B cell (primary cell): ENCODE data around the gene KMT2C. TPM values are rescaled to one million over a fixed set of nuclear protein-coding genes. Genes with fewer than 3 reads are reported as not detected.
"Not testable (repeated sequence)": the region's sequence is repeated elsewhere in the genome, so short reads cannot be mapped to it uniquely, and the experiment has no call there.

Experiments
- ATAC-seq: fragments of 200-7000 bp; cut with Tn5 transposase; one replicate; pipeline ENCODE4 v1.10.0; 2021; ENCODE audit warnings: low read depth, mild to moderate bottlenecking, moderate number of reproducible peaks, moderate library complexity
- CTCF ChIA-PET: fragments of 350-600 bp; sonication (Branson Sonifier 250); formaldehyde crosslinking; loops from one replicate; lab custom pipeline; 2021; ENCODE audit warnings: antibody characterized with exemption, inconsistent platforms; lab: Charles Lee
- POLR2A ChIA-PET: fragments of 350-600 bp; sonication (Branson Sonifier 250); formaldehyde crosslinking; loops from one replicate; lab custom pipeline; 2021; ENCODE audit warnings: antibody characterized with exemption; lab: Charles Lee
- DNase-seq: peaks from one replicate; pipeline ENCODE4 v3.0.0; 2013
- H2AFZ ChIP-seq: 2 replicates; pipeline ENCODE4 v1.6.1; 2012; ENCODE audit warnings: mild to moderate bottlenecking, low read depth, low read length; ENCODE audit not compliant: insufficient read depth, poor library complexity, severe bottlenecking
- H3K27ac ChIP-seq, 2 donors: 1 replicate in 1 of 2; 2 replicates in 1 of 2; pipeline ENCODE4 v1.5.1; 2012 to 2013; ENCODE audit warnings: low read length in 2 of 2, mild to moderate bottlenecking in 2 of 2, moderate library complexity in 1 of 2
- H3K27me3 ChIP-seq, 4 experiments: fragments of 200-600 bp in 1 of 4; sonication (generic) in 1 of 4; replicated peaks in 1 of 4; 1 replicate in 2 of 4; 2 replicates in 2 of 4; pipeline versions ENCODE4 v1.6.1 to v1.7.0; 2013 to 2016; ENCODE audit warnings: low read length in 3 of 4, mild to moderate bottlenecking in 2 of 4, mixed read lengths in 1 of 4, moderate library complexity in 1 of 4; ENCODE audit not compliant: insufficient read depth in 4 of 4, control insufficient read depth in 3 of 4; ENCODE audit errors: control extremely low read depth in 1 of 4
- H3K36me3 ChIP-seq, 2 experiments: replicated peaks in 1 of 2; 1 replicate in 1 of 2; 2 replicates in 1 of 2; pipeline versions ENCODE4 v1.6.1 to v1.7.1; 2013; ENCODE audit warnings: low read length in 1 of 2; ENCODE audit not compliant: insufficient read depth in 2 of 2, control insufficient read depth in 1 of 2; ENCODE audit errors: control extremely low read depth in 1 of 2, extremely low read depth in 1 of 2
- H3K4me1 ChIP-seq, 2 donors: fragments of 200-600 bp in 1 of 2; sonication (generic) in 1 of 2; 1 replicate in 1 of 2; 2 replicates in 1 of 2; pipeline versions ENCODE4 v1.5.1 to v1.6.1; 2013 to 2017; ENCODE audit warnings: low read length in 2 of 2; ENCODE audit not compliant: control insufficient read depth in 2 of 2, insufficient read depth in 2 of 2
- H3K4me2 ChIP-seq: replicated peaks from 2 replicates; pipeline ENCODE3; 2012; ENCODE audit warnings: mild to moderate bottlenecking, low read depth, low read length; ENCODE audit not compliant: poor library complexity, severe bottlenecking
- H3K4me3 ChIP-seq, 5 experiments: fragments of 200-600 bp in 1 of 5; sonication (generic) in 1 of 5; 1 replicate in 3 of 5; 2 replicates in 2 of 5; pipeline versions ENCODE4 v1.5.1 to v1.7.0; 2011 to 2016; ENCODE audit warnings: low read length in 4 of 5, mild to moderate bottlenecking in 4 of 5, low read depth in 2 of 5, control low read depth in 1 of 5, moderate library complexity in 1 of 5; ENCODE audit not compliant: insufficient read depth in 1 of 5; ENCODE audit errors: control extremely low read depth in 1 of 5, extremely low read depth in 1 of 5
- H3K79me2 ChIP-seq: fragments of 200-600 bp; sonication (generic); one replicate; pipeline ENCODE4 v1.6.0; 2016; ENCODE audit warnings: low read length; ENCODE audit not compliant: control insufficient read depth, insufficient read depth
- H3K9ac ChIP-seq: fragments of 200-600 bp; sonication (generic); 2 replicates; pipeline ENCODE4 v1.6.1; 2017; ENCODE audit warnings: mild to moderate bottlenecking, low read length, moderate library complexity
- H3K9me3 ChIP-seq, 3 donors: one replicate each; pipeline versions ENCODE4 v1.6.1 to v1.7.1; 2013; ENCODE audit warnings: low read length in 2 of 3; ENCODE audit not compliant: control insufficient read depth in 2 of 3, insufficient read depth in 1 of 3; ENCODE audit errors: control extremely low read depth in 1 of 3
- H4K20me1 ChIP-seq: 2 replicates; pipeline ENCODE4 v1.6.0; 2012; ENCODE audit warnings: mild to moderate bottlenecking, low read length; ENCODE audit not compliant: insufficient read depth, control insufficient read depth, poor library complexity, severe bottlenecking
- H3K27ac Mint-ChIP-seq: one replicate; pipeline ENCODE4 v1.8.0; 2021; ENCODE audit warnings: mixed read lengths
- H3K27me3 Mint-ChIP-seq: one replicate; pipeline ENCODE4 v1.8.0; 2021; ENCODE audit warnings: mixed read lengths
- H3K4me1 Mint-ChIP-seq: one replicate; pipeline ENCODE4 v1.8.0; 2021; ENCODE audit warnings: mixed read lengths
- H3K4me3 Mint-ChIP-seq: one replicate; pipeline ENCODE4 v1.8.0; 2021; ENCODE audit warnings: mixed read lengths
- H3K9me3 Mint-ChIP-seq: one replicate; pipeline ENCODE4 v1.8.0; 2022; ENCODE audit warnings: mixed read lengths; ENCODE audit not compliant: insufficient read depth
- EZH2 ChIP-seq: IDR thresholded peaks from 2 replicates; pipeline ENCODE4 v1.6.1; 2012; ENCODE audit warnings: borderline replicate concordance, low read depth, mild to moderate bottlenecking, moderate library complexity, low read length; ENCODE audit not compliant: insufficient read depth, poor library complexity, severe bottlenecking
- WGBS: methylation state at CpG from one replicate; pipeline ENCODE4 v1.1.5; 2013; ENCODE audit warnings: missing lambda C conversion rate; ENCODE audit not compliant: insufficient coverage; 5-methylcytosine and 5-hydroxymethylcytosine counted together
- intact Hi-C: fragments of 100-400 bp; cut with micrococcal nuclease; formaldehyde crosslinking; loops from one replicate; pipeline ENCODE4 v1.10.0; 2022
- polyA plus RNA-seq: library from polyadenylated mRNA; depleted of rRNA; stranded (reverse); fragments of >200 nt; gene quantifications from 2 replicates; pipeline ENCODE4 v1.2.3, GENCODE V29; 2012
- total RNA-seq, 2 donors: library from RNA; stranded (reverse); fragments of 120-200 nt in 1 of 2; gene quantifications; 1 replicate in 1 of 2; 2 replicates in 1 of 2; pipeline versions ENCODE4 v1.2.3 to v1.2.4, GENCODE V29; 2013 to 2022
- TF ChIP-seq, protein P1 (sequence below): fragments of 200-600 bp; IDR thresholded peaks from one replicate; pipeline ENCODE4 v1.8.0; 2022; ENCODE audit warnings: antibody characterized with exemption, mild to moderate bottlenecking

The KMT2C gene
- total and polyA plus RNA-seq, 2 donors (not counting 1 experiment from before 2014, with no cell fraction given): 14.9 to 171 TPM

DNA sequence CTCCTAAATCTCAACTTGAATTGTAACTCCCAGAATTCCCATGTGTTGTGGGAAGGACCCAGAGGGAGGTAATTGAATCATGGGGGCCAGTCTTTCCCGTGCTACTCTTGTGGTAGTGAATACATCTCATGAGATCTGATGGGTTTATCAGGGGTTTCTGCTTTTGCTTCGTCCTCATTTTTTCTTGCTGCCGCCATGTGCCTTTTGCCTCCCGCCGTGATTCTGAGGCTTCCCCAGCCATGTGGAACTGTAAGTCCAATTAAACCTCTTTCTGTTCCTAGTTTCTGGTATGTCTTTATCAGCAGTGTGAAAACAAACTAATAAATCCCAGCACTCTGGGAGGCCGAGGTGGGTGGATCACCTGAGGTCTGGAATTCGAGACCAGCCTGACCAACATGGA is 33.8 kb upstream of the KMT2C start:
- H3K4me3 Mint-ChIP-seq, H3K4me3 ChIP-seq, H3K27ac ChIP-seq, CTCF ChIA-PET, H3K27ac Mint-ChIP-seq, H4K20me1 ChIP-seq, H3K9ac ChIP-seq, POLR2A ChIA-PET, H3K9me3 Mint-ChIP-seq, H3K27me3 Mint-ChIP-seq, H3K36me3 ChIP-seq, H3K4me1 ChIP-seq, H3K79me2 ChIP-seq, ATAC-seq, DNase-seq, H3K27me3 ChIP-seq, H2AFZ ChIP-seq, H3K4me1 Mint-ChIP-seq, H3K4me2 ChIP-seq: not testable (repeated sequence)
- intact Hi-C loops: loop anchor here (10.0 kb wide), 1 partner anchor 595 kb away; the partner anchor contains the start of gene PRKAG2
- 93% methylated on average over 3 of the region's 7 CpGs for whole genome bisulfite sequencing
- peaks cover 0 to 17% (median 3%) of the 10 kb centered on the region in 3 donors for H3K9me3 ChIP-seq

DNA sequence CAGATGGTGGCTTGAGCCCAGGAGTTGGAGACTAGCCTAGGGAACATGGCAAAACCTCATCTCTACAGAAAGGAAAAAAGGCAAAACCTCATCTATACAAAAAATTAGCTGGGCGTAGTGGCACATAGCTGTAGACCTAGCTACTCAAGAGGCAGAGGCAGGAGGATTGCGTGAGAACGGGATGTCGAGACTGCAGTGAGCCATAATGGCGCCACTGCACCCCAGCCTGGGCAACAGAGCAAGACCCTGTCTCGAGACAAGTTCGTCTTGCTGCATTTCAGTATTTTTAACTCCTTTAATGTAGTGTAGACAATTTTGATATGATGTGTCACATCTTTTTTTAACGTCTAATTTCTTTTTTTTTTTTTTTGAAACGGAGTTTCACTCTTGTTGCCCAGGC is 31.4 kb upstream of the KMT2C start:
- Histone ChIP-seq H2AFZ (no peak overlapping the region), H3K4me3 (no peak overlapping the region), H4K20me1 (no peaks in the 10 kb centered on the region), H3K27me3 (no peaks in the 10 kb centered on the region), H3K4me1 (peaks cover 9% of the 10 kb centered on the region in 2 donors), H3K9me3 (peaks cover 0 to 15% (median 3%) of the 10 kb centered on the region in 3 donors), H3K4me2 (no peak overlapping the region), H3K36me3 (no peaks in the 10 kb centered on the region), H3K27ac (no peak overlapping the region), H3K79me2 (no peaks in the 10 kb centered on the region), H3K9ac (no peak overlapping the region)
- no peak for ATAC-seq
- DNase-seq: no peak
- Mint-ChIP-seq H3K4me1 (peaks cover 8% of the 10 kb centered on the region), H3K4me3 (no peak overlapping the region), H3K27ac (no peak overlapping the region), H3K27me3 (no peaks in the 10 kb centered on the region), H3K9me3 (peaks cover 6% of the 10 kb centered on the region)
- intact Hi-C loops: loop anchor here (10.0 kb wide), 1 partner anchor 592 kb away; the partner anchor contains the start of gene PRKAG2
- WGBS: 94% methylated on average over 4 of the region's 9 CpGs
- ChIA-PET POLR2A (interaction anchor here (1.1 kb wide), 1 partner anchor 31 kb away, joined by 3 read pairs; the partner anchor contains the start of gene KMT2C), CTCF (no interaction called here)
- no peak for TF ChIP-seq EZH2
- TF ChIP-seq, protein P1, sequence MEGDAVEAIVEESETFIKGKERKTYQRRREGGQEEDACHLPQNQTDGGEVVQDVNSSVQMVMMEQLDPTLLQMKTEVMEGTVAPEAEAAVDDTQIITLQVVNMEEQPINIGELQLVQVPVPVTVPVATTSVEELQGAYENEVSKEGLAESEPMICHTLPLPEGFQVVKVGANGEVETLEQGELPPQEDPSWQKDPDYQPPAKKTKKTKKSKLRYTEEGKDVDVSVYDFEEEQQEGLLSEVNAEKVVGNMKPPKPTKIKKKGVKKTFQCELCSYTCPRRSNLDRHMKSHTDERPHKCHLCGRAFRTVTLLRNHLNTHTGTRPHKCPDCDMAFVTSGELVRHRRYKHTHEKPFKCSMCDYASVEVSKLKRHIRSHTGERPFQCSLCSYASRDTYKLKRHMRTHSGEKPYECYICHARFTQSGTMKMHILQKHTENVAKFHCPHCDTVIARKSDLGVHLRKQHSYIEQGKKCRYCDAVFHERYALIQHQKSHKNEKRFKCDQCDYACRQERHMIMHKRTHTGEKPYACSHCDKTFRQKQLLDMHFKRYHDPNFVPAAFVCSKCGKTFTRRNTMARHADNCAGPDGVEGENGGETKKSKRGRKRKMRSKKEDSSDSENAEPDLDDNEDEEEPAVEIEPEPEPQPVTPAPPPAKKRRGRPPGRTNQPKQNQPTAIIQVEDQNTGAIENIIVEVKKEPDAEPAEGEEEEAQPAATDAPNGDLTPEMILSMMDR: no peak
